ENCODE measurements around the gene TEDC2.
"Not testable (repeated sequence)": the region's sequence is repeated elsewhere in the genome, so short reads cannot be mapped to it uniquely, and the experiment has no call there.

The TEDC2 gene, protein sequence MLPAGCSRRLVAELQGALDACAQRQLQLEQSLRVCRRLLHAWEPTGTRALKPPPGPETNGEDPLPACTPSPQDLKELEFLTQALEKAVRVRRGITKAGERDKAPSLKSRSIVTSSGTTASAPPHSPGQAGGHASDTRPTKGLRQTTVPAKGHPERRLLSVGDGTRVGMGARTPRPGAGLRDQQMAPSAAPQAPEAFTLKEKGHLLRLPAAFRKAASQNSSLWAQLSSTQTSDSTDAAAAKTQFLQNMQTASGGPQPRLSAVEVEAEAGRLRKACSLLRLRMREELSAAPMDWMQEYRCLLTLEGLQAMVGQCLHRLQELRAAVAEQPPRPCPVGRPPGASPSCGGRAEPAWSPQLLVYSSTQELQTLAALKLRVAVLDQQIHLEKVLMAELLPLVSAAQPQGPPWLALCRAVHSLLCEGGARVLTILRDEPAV

DNA sequence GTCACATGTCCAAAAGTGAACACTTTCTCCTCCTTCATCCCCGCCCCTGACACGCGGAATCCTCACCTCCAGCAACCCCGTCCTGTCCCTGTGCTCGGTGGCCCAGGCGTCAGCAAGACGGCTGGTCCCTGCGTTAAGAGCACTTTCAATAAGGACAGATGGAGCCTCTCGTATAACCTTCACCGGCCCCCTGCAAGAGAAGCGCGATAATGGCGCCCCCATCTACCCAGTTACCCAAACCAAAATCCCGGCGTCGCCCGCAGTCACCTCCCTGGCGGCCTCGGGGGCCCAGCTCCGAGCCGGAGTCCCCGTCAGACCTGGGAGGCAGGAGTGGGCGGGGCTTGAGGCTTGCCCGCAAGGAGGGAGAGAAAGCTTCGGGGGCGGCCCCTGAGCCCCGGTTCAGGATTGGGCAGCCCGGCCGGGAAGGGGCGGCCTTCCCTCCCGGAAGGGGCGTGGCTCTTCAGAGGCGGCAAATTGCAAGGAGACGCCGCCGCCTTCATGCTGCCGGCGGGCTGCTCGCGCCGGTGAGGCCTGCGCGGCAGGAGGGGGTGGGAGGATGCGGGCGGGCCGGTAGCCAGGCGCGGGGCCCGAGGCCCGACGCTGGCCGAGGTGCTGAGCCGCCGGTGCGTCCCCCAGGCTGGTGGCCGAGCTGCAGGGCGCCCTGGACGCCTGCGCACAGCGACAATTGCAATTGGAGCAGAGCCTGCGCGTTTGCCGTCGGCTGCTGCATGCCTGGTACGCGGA is at the start of gene TEDC2:
TSS of gene TEDC2 (plus strand) at position 463 of the 744 bp plus-strand sequence. CDS start at position 499, 36 bp downstream.
- DNase-seq, result peak; percentile 99

DNA sequence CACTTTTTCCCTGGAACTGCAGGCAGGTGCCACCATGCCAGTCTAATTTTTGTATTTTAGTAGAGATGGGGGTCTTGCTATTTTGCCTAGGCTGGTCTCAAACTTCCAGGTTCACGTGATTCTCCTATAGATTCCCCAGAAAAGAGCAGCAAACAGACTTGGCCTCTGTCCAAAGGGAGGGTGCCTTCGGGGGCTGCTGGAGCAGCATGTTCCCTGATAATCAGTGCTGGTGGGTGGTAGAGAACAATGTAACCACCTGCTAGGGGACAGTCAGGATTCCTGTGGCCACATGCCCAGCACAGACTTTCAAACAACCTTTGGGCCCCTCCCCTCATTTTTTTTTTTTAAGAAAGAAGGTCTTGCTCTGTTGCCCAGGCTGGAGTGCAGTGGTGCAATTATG is 44.8 kb upstream of the TEDC2 start:
- no peak for DNase-seq

DNA sequence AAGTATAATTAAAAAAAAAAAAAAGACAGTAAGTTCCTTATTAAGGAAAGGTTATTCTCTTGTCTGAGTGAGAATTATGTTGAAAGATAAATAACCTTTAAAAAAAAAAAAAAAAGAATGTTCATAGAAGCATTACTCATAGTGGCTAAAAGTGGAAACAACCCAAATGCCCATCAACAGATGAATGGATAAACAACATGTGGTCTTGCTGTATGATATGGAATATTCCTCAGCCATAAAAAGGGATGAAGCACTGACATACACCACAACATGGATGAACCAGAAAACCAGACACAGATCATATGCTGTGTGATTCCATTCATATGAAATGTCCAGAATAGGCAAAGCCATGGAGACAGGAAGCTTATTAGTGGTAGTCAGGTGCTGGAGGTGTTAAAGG is 39.9 kb upstream of the TEDC2 start:
- DNase-seq, result no peak

DNA sequence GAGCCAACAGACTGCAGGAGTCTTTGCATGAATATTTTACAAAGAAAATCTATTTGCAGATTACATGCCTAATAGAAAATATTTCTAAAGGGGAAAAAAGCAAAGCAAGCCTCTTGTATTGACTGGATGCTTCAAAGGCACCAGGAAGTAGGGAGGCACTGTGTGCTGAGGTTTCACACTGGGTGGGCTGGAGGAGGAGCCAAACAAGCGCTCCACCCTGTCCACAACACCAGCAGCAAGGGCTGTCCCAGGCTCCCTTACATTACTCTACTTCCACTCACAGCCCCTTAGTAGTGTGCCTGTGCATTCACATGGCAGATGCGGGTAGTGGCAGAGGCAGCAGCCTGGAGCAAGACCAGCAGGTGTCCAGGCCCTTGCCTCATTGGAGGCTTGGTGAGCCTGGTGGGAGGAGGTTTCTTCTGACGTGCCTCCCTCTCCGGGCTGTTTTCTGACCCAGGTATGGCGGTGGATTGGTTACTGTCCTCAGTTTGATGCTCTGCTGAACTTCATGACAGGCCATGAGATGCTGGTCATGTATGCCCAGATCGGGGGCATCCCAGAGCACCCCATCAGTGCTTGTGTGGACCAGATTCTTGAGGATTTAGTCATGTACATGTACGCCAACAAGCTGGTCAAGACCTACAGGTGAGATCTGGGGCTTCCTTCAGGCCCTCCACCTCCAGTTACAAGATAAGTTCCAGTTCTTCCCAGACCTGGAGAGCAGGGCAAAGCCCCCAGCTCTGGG is 37.6 kb upstream of the TEDC2 start:
- no peak for DNase-seq

DNA sequence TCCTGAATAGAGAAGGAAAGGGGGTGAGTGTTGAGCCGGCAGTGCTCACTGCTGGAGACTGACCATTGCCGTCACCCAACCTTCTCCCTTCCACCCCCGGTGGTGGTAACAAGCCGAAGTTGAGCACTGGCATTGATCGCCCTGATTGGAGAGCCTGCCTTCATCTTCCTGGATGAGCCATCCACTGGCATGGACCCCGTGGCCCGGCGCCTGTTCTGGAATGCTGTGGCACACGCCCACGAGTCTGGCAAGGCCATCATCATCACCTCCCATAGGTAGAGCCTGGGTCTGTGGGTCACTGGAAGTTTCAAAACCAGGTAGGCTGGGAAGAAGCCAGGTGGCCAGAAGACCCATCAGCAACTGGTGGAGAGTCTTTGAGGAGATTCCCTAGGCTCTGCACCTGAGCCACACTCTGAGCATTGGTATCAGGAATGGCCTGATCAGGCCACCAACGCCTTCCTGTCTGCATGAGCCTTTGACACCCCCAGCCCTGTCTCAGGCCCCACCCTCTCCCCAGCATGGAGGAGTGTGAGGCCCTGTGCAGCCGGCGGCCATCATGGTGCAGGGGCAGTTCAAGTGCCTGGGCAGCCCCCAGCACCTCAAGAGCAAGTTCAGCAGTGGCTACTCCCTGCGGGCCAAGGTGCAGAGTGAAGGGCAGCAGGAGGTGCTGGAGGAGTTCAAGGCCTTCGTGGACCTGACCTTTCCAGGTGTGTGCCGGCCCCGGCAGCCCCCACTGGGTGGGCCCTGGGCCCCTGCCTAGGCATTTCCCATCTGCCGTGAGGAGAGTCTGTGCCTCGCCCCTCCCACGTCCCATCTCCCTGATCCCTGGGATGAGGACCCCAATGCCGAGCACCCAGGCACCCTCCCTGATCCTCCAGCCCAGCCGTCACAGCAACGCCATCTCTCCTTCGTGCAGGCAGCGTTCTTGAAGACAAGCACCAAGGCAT is 35.6 kb upstream of the TEDC2 start:
- no peak for DNase-seq

DNA sequence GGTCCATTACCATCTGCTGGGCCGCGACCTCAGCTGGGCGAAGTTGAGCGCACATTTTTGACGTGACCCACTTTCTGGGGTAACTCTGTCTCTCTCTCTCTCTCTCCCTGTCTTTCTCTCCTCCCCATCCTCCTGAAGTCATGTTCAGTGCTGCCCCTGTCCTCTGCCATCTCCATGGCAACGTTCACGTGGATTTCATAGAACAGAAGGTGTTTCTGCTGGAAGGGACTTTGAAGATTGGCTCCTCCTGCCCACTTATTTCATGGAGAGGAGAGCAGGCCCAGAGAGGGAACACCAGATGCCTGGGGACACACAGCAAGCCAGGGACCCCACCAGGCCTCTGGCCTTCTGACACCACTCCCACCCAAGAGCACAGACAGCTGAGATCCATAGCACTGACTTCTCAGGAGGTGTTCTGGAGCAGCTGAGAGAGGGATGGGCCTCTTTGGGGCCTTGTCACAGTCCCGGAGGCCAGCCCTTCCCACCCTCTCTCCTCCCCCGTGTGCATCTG is 34.8 kb upstream of the TEDC2 start:
- no peak for DNase-seq

DNA sequence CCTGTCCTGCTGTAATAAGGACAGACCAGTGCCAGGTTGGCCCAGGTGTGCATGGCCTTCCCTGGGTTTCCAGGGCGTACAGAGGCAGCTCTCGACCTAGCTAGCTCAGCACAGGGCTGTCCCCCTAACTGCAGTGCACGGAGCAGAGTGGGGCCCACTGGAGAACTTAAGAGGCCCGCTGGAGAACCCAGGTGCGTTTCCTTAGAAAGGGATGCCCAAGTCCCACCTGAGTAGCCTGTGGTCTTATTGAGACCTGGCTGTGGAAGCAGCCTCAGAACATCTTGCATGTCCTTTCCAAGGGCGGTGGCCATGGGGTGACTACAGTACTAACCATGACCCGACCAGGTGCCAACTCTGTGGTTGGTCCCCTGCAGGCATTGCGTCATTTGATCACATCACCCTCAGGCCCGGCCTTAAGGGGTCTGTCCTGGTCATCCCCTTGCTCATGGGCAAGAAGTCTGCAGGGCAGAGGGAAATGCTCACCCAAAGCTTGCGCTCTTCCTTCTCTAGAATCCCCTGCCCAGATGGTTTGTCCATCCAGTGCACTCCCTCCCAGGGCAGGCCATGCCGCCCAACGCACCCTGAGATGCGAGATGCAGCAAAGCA is 34.0 kb upstream of the TEDC2 start:
- no peak for DNase-seq

DNA sequence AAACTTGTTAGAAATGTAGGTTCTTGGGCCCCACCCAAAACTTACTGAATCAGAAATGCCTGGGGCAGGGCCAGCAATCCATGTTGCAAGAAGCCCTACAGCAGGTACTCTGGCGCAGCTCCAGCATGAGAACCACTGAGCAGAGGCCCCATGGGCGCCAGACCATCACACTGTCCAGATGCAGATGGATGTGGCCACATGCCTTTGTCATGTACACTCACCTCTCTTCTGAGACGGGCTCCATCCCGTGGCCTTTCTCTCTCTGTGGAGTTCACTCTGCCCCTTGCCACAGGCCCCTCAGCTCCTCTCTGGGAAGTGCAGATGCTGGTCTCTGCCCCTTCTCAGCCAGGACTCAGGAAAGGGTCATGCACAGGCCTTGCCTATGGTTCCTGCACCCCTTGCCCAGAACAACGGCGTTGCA is 33.0 kb upstream of the TEDC2 start:
- DNase-seq, result no peak

DNA sequence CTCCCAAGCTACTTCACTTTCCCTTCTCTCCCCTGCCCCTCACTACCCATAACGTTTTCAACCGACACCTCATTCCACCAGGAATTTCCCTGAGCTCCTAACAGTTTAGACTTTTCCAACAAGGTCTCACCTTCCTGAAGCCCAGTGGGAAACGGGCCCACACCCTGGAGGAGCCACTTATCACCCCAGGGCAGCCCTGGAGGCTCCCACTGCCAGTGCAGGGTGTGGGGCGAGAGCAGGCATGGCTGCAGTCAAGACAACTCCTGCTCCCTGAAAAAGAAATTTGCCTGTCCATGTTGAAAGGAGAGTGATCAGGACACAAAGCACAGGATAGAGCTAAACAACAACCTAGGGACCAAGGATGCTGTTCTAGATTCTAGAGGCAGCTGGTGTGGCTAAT is 32.4 kb upstream of the TEDC2 start:
- peak; percentile 64 for DNase-seq

DNA sequence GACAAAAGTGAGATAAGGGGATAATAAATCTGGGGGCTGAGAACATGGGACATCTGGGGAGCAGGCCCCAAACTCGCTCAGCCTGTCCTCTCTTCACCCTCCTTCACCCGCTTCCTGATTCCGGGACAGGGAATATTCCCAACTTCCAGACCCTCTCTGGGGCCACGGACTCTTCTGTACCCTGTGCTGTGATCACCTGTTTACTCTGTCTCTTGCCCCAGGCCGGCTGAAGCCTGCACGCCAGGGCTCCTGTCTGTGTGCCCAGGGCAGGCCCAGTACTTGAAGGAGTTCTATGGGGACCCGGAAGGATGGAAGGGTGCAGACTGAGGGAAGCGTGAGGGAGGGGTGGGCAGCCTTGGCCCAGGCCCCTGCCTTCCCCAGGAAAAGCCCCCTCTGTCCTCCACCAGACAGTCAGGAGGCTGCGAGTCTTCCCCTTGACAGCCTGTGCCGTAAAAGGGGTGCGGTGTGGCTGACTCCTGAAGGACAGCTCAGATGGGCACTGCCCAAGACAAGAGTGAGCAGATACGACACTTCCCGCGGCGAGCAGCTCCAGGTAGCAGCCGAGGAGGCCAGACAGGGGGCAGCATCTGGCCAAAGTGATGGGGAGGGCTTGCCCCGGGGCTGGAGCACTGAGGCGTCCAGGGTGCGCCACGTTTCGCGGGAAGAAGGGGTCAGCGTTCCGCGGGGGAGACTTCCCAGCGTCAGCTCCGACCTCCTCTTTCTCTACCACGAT is 31.7 kb upstream of the TEDC2 start:
- DNase-seq, result peak; percentile 66

DNA sequence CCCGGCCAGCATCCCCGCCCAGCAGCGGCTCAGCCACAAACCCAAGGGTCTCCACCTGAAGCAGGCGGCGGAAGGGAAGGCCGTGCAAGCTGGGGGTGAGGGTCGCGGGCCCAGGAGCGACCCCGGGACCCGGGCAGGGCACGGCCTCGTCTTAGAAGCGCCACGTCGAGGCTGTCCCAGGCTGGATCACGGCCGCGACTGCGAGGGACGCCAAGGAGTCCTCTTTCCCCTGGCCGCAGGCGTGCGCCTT is 31.2 kb upstream of the TEDC2 start:
- DNase-seq, result no peak

DNA sequence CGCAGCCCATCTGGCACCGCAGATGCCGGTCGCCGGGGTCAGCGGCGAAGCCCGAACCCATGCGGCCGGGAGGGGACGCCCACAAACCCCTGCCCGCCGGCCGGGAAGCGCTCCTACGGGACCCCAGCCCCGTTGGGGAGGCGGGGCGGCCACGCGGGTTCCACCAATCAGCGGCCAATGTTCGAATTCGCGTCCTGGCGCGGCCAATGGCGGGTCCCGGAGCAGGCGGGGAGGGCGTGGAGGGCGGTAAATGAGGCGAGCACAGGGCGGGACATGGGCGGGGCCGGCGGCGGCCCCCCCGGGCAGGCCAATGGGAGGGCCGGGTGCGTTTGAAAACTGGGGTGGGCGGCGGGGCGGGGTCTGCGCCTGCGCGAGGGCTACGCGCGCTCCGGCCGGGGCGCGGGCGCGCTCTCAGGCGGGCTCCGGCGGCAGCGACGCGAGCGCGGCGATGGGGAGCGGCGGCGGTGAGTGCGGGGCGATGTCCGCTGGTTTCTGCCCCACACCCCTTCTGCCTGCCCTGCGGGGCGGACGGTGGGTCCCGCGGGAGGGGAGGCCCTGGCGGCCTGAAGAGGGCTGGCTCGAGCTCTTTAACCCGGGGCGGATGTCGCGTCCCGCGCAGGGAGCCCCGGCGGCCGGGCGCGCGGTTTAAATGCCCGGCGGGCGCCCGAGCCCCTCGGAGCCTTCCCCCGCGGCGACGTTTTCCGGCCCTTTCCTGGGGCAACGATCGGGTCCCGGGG is 30.7 kb upstream of the TEDC2 start, which contains the start of gene CCNF:
TSS of gene CCNF (plus strand) at position 414 of the 737 bp plus-strand sequence. CDS start at position 449, 35 bp downstream.
- DNase-seq, result peak; percentile 98

DNA sequence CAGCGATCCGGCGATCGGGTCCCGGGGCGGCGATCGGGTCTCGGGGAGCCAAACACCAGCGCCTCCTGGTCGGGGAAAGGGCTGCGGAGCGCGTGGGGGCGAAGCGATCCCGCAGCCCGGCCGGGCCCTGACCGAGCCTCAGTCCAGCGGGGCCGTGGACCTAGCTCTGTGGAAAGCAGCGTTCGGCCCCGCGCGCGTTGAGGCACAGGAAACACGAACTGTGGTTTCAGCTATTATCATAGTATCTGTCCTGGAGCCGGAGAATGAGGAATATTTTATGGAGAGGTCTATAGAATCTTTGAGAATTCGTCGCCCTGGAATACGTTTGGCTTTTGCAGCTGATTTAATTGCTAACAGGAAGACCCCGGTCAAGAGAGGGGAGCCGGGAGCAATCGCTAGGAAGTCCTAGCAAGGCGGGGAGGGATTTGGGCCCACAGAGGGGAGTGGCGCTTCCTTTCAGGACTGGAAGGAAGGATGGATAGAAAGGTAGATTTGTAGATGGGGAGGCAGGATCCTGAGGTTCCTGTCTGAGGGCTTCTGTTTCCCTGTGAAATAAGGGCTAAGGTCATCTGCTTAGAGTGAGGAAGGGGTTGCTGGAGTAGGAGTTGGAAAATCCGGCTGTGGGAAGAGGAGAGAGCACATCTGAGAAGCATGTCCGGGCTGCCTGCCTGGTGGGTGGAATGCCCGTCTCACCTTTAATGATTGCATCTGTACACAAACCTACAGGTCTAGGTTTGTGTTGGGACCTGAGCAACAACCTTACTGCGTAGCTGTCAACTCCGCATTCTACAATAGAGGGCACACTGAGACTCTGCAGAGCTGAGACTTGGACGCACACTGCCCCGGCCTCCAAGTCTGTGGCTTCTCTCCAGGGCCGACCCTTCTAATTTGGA is 29.9 kb upstream of the TEDC2 start:
- DNase-seq, result peak; percentile 60

DNA sequence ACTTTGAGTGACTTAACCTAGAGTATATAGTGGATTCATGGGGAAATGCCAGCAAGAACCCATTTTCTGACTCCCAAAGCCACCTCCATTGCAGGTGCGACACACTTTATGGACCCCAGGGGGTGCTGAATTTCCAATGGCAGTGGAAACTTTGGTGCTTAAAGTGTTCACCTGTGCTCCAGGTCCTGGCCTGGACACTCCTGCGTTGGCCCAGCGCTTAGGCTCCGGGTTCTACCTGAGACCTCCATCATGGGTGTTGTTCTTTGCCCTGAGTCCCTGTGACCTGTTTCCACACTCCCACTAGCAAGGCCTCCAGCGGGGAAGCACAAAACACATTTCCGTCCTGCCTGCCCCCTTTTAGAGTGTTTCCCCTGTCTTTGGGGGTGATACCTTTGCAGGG is 27.6 kb upstream of the TEDC2 start:
- no peak for DNase-seq

DNA sequence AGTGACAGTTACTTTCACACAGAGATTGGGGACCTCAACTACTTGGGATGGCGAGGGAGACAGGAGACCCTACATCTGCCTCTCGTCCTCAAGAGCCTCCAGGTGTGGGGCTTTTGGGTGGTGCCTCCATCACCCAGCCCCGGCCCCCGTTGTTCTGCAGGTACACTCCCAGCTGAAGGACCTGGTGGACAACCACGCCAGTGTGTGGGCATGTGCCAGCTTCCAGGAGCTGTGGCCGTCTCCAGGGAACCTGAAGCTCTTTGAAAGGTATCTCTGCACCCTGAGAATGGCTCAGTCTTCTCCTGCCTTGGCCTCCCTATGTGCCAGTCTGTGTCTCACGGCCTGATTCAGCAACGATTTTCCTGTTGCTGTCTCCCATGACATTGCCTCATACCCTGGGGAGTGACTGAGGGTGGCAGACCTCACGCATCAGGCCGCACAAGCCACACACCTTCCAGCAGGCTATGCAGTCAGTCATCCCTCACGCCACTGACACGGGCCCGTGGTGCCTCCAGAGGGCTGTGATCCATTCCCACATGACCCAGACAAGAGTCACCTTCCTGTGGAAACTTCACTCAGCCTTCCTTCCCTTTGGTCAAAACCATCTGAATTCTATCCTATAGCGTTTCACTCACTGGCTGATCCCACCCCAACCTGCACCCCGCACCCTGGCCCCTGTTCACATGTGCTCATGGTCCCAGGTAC is 27.0 kb upstream of the TEDC2 start:
- DNase-seq, result no peak

DNA sequence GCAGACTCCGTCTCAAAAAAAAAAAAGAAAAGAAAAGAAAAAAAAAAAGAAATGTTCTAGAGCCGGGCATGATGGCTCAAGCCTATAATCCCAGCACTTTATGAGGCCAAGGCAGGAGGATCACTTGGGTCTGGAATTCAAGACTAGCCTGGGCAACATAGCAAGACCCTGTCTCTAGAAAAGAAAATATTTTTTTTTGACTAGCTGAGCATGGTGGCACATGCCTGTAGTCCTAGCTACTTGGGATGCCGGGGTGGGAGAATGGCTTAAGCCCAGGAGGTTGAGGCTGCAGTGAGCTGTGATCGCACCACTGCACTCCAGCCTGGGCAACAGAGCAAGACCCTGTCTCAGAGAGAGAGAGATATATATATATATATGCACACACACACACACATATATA is 24.7 kb upstream of the TEDC2 start:
- DNase-seq, result not testable (repeated sequence)

DNA sequence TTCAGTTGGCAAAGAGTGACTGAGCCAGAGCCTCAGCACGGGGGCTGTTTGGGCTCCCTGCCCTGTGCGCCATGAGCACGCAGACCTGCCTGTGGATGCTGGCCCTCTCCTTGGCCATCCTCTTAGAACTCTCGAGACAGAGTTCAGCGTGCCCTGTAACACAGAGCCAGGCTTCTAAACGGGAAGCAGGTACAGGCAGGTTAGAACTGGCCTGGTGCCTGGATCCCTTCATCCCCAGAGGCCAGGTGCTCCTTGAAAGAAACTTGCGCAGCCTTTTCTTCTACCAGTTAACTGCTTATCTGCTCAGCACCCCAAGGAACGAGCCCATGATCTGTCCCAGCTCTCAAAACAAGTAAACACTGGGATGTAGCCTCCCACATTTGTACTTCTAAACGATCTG is 23.8 kb upstream of the TEDC2 start:
- no peak for DNase-seq

DNA sequence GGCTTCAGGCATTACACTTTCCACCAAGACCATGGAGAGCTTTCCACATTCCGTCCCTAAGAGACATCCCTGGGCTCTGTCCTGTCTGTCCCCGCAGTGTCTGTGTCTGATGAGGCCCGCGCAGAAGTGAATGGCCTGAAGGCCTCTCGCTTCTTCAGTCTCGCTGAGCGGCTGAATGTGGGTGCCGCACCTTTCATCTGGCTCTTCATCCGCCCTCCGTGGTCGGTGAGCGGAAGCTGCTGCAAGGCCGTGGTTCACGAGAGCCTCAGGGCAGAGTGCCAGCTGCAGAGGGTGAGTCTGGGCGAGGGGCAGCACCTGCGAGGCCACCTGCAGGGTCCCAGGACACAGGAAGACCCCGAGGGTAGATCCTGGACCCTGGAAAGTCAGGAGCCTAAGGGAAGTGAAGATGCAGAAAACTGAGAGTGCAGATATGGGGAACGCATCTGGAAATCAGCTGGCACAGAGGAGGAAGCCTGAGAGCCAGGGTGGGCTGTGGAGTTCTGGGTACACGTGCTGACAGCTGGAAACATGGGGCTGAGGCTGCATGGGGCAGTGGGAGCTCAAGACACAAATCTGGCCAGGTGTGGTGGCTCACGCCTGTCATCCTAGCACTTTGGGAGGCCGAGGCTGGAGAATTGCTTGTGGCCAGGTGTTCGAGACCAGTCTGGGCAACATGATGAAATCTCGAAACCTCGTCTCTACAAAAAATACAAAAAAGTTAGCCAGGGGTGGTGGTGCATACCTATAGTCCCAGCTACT is 22.7 kb upstream of the TEDC2 start:
- no peak for DNase-seq

All from NCI-H82 (cell line).